GM19328 (cell line): Measurements from ENCODE around the gene TGFBRAP1.
A peak's percentile ranks its signal among the peaks of the same experiment; 100 is the strongest.

Experiments used
- ATAC-seq: cut with Tn5 transposase; IDR thresholded peaks from one replicate; pipeline ENCODE4 v1.9.1; 2021; ENCODE audit warnings: mild to moderate bottlenecking, moderate library complexity; ENCODE audit not compliant: unreplicated experiment

The TGFBRAP1 gene

GRCh38 chr2:105321875-105322646 lies 7.5 kb downstream of the TGFBRAP1 start:
- no peak for ATAC-seq

GRCh38 chr2:105320651-105321215 lies 8.8 kb downstream of the TGFBRAP1 start:
- ATAC-seq, result no peak

GRCh38 chr2:105317937-105318336 lies 11.6 kb downstream of the TGFBRAP1 start:
- no peak for ATAC-seq

- peak; percentile 56 for ATAC-seq
Measured at GRCh38 chr2:105315314-105315713, 14.2 kb downstream of the TGFBRAP1 start.

- ATAC-seq, result no peak
Measured at GRCh38 chr2:105313877-105314276, 15.7 kb downstream of the TGFBRAP1 start.

GRCh38 chr2:105309147-105309545 lies 20.4 kb downstream of the TGFBRAP1 start:
- no peak for ATAC-seq

GRCh38 chr2:105308382-105309146 lies 21.0 kb downstream of the TGFBRAP1 start:
- ATAC-seq, result no peak

GRCh38 chr2:105307962-105308361 lies 21.6 kb downstream of the TGFBRAP1 start:
- no peak for ATAC-seq

GRCh38 chr2:105307550-105307949 lies 22.0 kb downstream of the TGFBRAP1 start:
- ATAC-seq, result no peak

GRCh38 chr2:105307146-105307545 lies 22.4 kb downstream of the TGFBRAP1 start:
- no peak for ATAC-seq

GRCh38 chr2:105301646-105302045 lies 27.9 kb downstream of the TGFBRAP1 start:
- ATAC-seq, result no peak

GRCh38 chr2:105299290-105299689 lies 30.2 kb downstream of the TGFBRAP1 start:
- ATAC-seq, result no peak

- ATAC-seq, result no peak
Measured at GRCh38 chr2:105298017-105298416, 31.5 kb downstream of the TGFBRAP1 start.

GRCh38 chr2:105297216-105297615 lies 32.3 kb downstream of the TGFBRAP1 start:
- ATAC-seq, result no peak

- no peak for ATAC-seq
Measured at GRCh38 chr2:105296017-105296611, 33.4 kb downstream of the TGFBRAP1 start.

- ATAC-seq, result no peak
Measured at GRCh38 chr2:105294844-105295481, 34.6 kb downstream of the TGFBRAP1 start.

- ATAC-seq, result no peak
Measured at GRCh38 chr2:105294046-105294445, 35.5 kb downstream of the TGFBRAP1 start.

GRCh38 chr2:105291981-105292380 lies 37.6 kb downstream of the TGFBRAP1 start:
- no peak for ATAC-seq

GRCh38 chr2:105290981-105291660 lies 38.4 kb downstream of the TGFBRAP1 start:
- no peak for ATAC-seq

GRCh38 chr2:105288133-105288532 lies 41.4 kb downstream of the TGFBRAP1 start:
- ATAC-seq, result no peak
